ENCODE results near the gene TMPRSS11E. TPM values are rescaled to one million over a fixed set of nuclear protein-coding genes. Genes with fewer than 3 reads are reported as not detected.
"Not testable (repeated sequence)": the region's sequence is repeated elsewhere in the genome, so short reads cannot be mapped to it uniquely, and the experiment has no call there.

Gene TMPRSS11E
- polyA plus RNA-seq, 4 donors, result 0.04 to 0.27 (median 0.10) TPM; not detected in 1

GRCh38 chr4:68410149-68410548 lies 37.1 kb upstream of the TMPRSS11E start:
- H3K9me3 ChIP-seq (ENCODE audit: control insufficient read depth in 2 of 2, insufficient read depth in 1 of 2, low read depth in 1 of 2, low read length in 1 of 2), result no peaks in the 10 kb centered on the region
- FAIRE-seq, result no peak
- DNase-seq, result no peak
- no peaks in the 10 kb centered on the region for H3K4me1 ChIP-seq (ENCODE audit: control insufficient read depth in 3 of 3, insufficient read depth in 2 of 3, low read depth in 1 of 3, low read length in 2 of 3)
- no peak overlapping the region for H3K27ac ChIP-seq (ENCODE audit: low read depth in 1 of 3, low read length in 2 of 3)
- H3K36me3 ChIP-seq (ENCODE audit: control insufficient read depth in 3 of 3, insufficient read depth in 2 of 3, low read depth in 1 of 3, low read length in 3 of 3), result no peaks in the 10 kb centered on the region
- H3K4me3 ChIP-seq (ENCODE audit: low read depth in 1 of 3, low read length in 3 of 3), result no peak overlapping the region
- 61 to 70% (median 66%) methylated on average over 2 of the region's 2 CpGs for WGBS, 3 donors
- no peaks in the 10 kb centered on the region for H3K27me3 ChIP-seq (ENCODE audit: control insufficient read depth in 3 of 3, insufficient read depth in 3 of 3, low read length in 3 of 3)

GRCh38 chr4:68410643-68411042 lies 36.6 kb upstream of the TMPRSS11E start:
- no peaks in the 10 kb centered on the region for H3K4me1 ChIP-seq (ENCODE audit: control insufficient read depth in 3 of 3, insufficient read depth in 2 of 3, low read depth in 1 of 3, low read length in 2 of 3)
- WGBS, 3 donors, result 85 to 94% (median 87%) methylated on average over 1 of the region's 1 CpG
- H3K4me3 ChIP-seq (ENCODE audit: low read depth in 1 of 3, low read length in 3 of 3), result no peak overlapping the region
- FAIRE-seq (no peak), DNase-seq (no peak)
- no peaks in the 10 kb centered on the region for H3K36me3 ChIP-seq (ENCODE audit: control insufficient read depth in 3 of 3, insufficient read depth in 2 of 3, low read depth in 1 of 3, low read length in 3 of 3)
- no peaks in the 10 kb centered on the region for H3K9me3 ChIP-seq (ENCODE audit: control insufficient read depth in 2 of 2, insufficient read depth in 1 of 2, low read depth in 1 of 2, low read length in 1 of 2)
- no peaks in the 10 kb centered on the region for H3K27me3 ChIP-seq (ENCODE audit: control insufficient read depth in 3 of 3, insufficient read depth in 3 of 3, low read length in 3 of 3)
- no peak overlapping the region for H3K27ac ChIP-seq (ENCODE audit: low read depth in 1 of 3, low read length in 2 of 3)

GRCh38 chr4:68412031-68412430 lies 35.2 kb upstream of the TMPRSS11E start:
- FAIRE-seq, result not testable (repeated sequence)

GRCh38 chr4:68416591-68416990 lies 30.7 kb upstream of the TMPRSS11E start:
- peaks cover 0 to 13% of the 10 kb centered on the region in 2 donors for H3K9me3 ChIP-seq (ENCODE audit: control insufficient read depth in 2 of 2, insufficient read depth in 1 of 2, low read depth in 1 of 2, low read length in 1 of 2)
- no peaks in the 10 kb centered on the region for H3K4me1 ChIP-seq (ENCODE audit: control insufficient read depth in 3 of 3, insufficient read depth in 2 of 3, low read depth in 1 of 3, low read length in 2 of 3)
- H3K4me3 ChIP-seq (ENCODE audit: low read depth in 1 of 3, low read length in 3 of 3), result no peak overlapping the region
- FAIRE-seq, result no peak
- no peaks in the 10 kb centered on the region for H3K36me3 ChIP-seq (ENCODE audit: control insufficient read depth in 3 of 3, insufficient read depth in 2 of 3, low read depth in 1 of 3, low read length in 3 of 3)
- 53 to 81% (median 80%) methylated on average over 3 of the region's 3 CpGs for WGBS, 3 donors
- no peak overlapping the region for H3K27ac ChIP-seq (ENCODE audit: low read depth in 1 of 3, low read length in 2 of 3)
- DNase-seq, result no peak
- H3K27me3 ChIP-seq (ENCODE audit: control insufficient read depth in 3 of 3, insufficient read depth in 3 of 3, low read length in 3 of 3), result no peaks in the 10 kb centered on the region

More at GRCh38 chr4:68412031-68412430, 35.2 kb upstream of the TMPRSS11E start:
- not testable (repeated sequence) for H3K27ac ChIP-seq (ENCODE audit: low read depth in 1 of 3, low read length in 2 of 3); H3K36me3 ChIP-seq (ENCODE audit: control insufficient read depth in 3 of 3, insufficient read depth in 2 of 3, low read depth in 1 of 3, low read length in 3 of 3); H3K4me3 ChIP-seq (ENCODE audit: low read depth in 1 of 3, low read length in 3 of 3); H3K9me3 ChIP-seq (ENCODE audit: control insufficient read depth in 2 of 2, insufficient read depth in 1 of 2, low read depth in 1 of 2, low read length in 1 of 2); DNase-seq; H3K4me1 ChIP-seq (ENCODE audit: control insufficient read depth in 3 of 3, insufficient read depth in 2 of 3, low read depth in 1 of 3, low read length in 2 of 3); H3K27me3 ChIP-seq (ENCODE audit: control insufficient read depth in 3 of 3, insufficient read depth in 3 of 3, low read length in 3 of 3)
- WGBS, 3 donors, result 89 to 98% (median 94%) methylated on average over 2 of the region's 2 CpGs

- FAIRE-seq, result peak; percentile 93
- WGBS, 3 donors, result 89 to 93% (median 90%) methylated on average over 3 of the region's 3 CpGs
Observed at GRCh38 chr4:68426516-68426915, 20.7 kb upstream of the TMPRSS11E start.

GRCh38 chr4:68430337-68430736 lies 16.9 kb upstream of the TMPRSS11E start:
- H3K27ac ChIP-seq (ENCODE audit: low read depth in 1 of 3, low read length in 2 of 3), result no peak overlapping the region
- no peaks in the 10 kb centered on the region for H3K27me3 ChIP-seq (ENCODE audit: control insufficient read depth in 3 of 3, insufficient read depth in 3 of 3, low read length in 3 of 3)
- H3K4me1 ChIP-seq (ENCODE audit: control insufficient read depth in 3 of 3, insufficient read depth in 2 of 3, low read depth in 1 of 3, low read length in 2 of 3), result no peaks in the 10 kb centered on the region
- H3K36me3 ChIP-seq (ENCODE audit: control insufficient read depth in 3 of 3, insufficient read depth in 2 of 3, low read depth in 1 of 3, low read length in 3 of 3), result no peaks in the 10 kb centered on the region
- 88 to 100% (median 89%) methylated on average over 1 of the region's 1 CpG for WGBS, 3 donors
- FAIRE-seq (no peak), DNase-seq (no peak)
- H3K9me3 ChIP-seq (ENCODE audit: control insufficient read depth in 2 of 2, insufficient read depth in 1 of 2, low read depth in 1 of 2, low read length in 1 of 2), result no peaks in the 10 kb centered on the region
- H3K4me3 ChIP-seq (ENCODE audit: low read depth in 1 of 3, low read length in 3 of 3), result no peak overlapping the region

More at GRCh38 chr4:68426516-68426915, 20.7 kb upstream of the TMPRSS11E start:
- Histone ChIP-seq H3K4me3 (ENCODE audit: low read depth in 1 of 3, low read length in 3 of 3) (no peak overlapping the region), H3K27me3 (ENCODE audit: control insufficient read depth in 3 of 3, insufficient read depth in 3 of 3, low read length in 3 of 3) (no peaks in the 10 kb centered on the region), H3K27ac (ENCODE audit: low read depth in 1 of 3, low read length in 2 of 3) (no peak overlapping the region), H3K4me1 (ENCODE audit: control insufficient read depth in 3 of 3, insufficient read depth in 2 of 3, low read depth in 1 of 3, low read length in 2 of 3) (no peaks in the 10 kb centered on the region), H3K36me3 (ENCODE audit: control insufficient read depth in 3 of 3, insufficient read depth in 2 of 3, low read depth in 1 of 3, low read length in 3 of 3) (no peaks in the 10 kb centered on the region), H3K9me3 (ENCODE audit: control insufficient read depth in 2 of 2, insufficient read depth in 1 of 2, low read depth in 1 of 2, low read length in 1 of 2) (no peaks in the 10 kb centered on the region)
- no peak for DNase-seq

GRCh38 chr4:68432320-68432719 lies 14.9 kb upstream of the TMPRSS11E start:
- Histone ChIP-seq H3K36me3 (ENCODE audit: control insufficient read depth in 3 of 3, insufficient read depth in 2 of 3, low read depth in 1 of 3, low read length in 3 of 3) (no peaks in the 10 kb centered on the region), H3K27ac (ENCODE audit: low read depth in 1 of 3, low read length in 2 of 3) (no peak overlapping the region), H3K4me3 (ENCODE audit: low read depth in 1 of 3, low read length in 3 of 3) (no peak overlapping the region), H3K4me1 (ENCODE audit: control insufficient read depth in 3 of 3, insufficient read depth in 2 of 3, low read depth in 1 of 3, low read length in 2 of 3) (no peaks in the 10 kb centered on the region), H3K9me3 (ENCODE audit: control insufficient read depth in 2 of 2, insufficient read depth in 1 of 2, low read depth in 1 of 2, low read length in 1 of 2) (no peaks in the 10 kb centered on the region), H3K27me3 (ENCODE audit: control insufficient read depth in 3 of 3, insufficient read depth in 3 of 3, low read length in 3 of 3) (no peaks in the 10 kb centered on the region)
- DNase-seq (no peak), FAIRE-seq (no peak)

- no peak for FAIRE-seq
- Histone ChIP-seq H3K9me3 (ENCODE audit: control insufficient read depth in 2 of 2, insufficient read depth in 1 of 2, low read depth in 1 of 2, low read length in 1 of 2) (no peaks in the 10 kb centered on the region), H3K4me1 (ENCODE audit: control insufficient read depth in 3 of 3, insufficient read depth in 2 of 3, low read depth in 1 of 3, low read length in 2 of 3) (no peaks in the 10 kb centered on the region), H3K27me3 (ENCODE audit: control insufficient read depth in 3 of 3, insufficient read depth in 3 of 3, low read length in 3 of 3) (no peaks in the 10 kb centered on the region), H3K36me3 (ENCODE audit: control insufficient read depth in 3 of 3, insufficient read depth in 2 of 3, low read depth in 1 of 3, low read length in 3 of 3) (no peaks in the 10 kb centered on the region), H3K4me3 (ENCODE audit: low read depth in 1 of 3, low read length in 3 of 3) (no peak overlapping the region), H3K27ac (ENCODE audit: low read depth in 1 of 3, low read length in 2 of 3) (no peak overlapping the region)
- no peak for DNase-seq
- WGBS, 3 donors, result 79 to 88% (median 86%) methylated on average over 5 of the region's 5 CpGs
Observed at GRCh38 chr4:68433582-68433981, 13.7 kb upstream of the TMPRSS11E start.

- no peak for FAIRE-seq
- Histone ChIP-seq H3K9me3 (ENCODE audit: control insufficient read depth in 2 of 2, insufficient read depth in 1 of 2, low read depth in 1 of 2, low read length in 1 of 2) (no peaks in the 10 kb centered on the region), H3K27me3 (ENCODE audit: control insufficient read depth in 3 of 3, insufficient read depth in 3 of 3, low read length in 3 of 3) (no peaks in the 10 kb centered on the region), H3K27ac (ENCODE audit: low read depth in 1 of 3, low read length in 2 of 3) (no peak overlapping the region), H3K4me1 (ENCODE audit: control insufficient read depth in 3 of 3, insufficient read depth in 2 of 3, low read depth in 1 of 3, low read length in 2 of 3) (no peaks in the 10 kb centered on the region), H3K36me3 (ENCODE audit: control insufficient read depth in 3 of 3, insufficient read depth in 2 of 3, low read depth in 1 of 3, low read length in 3 of 3) (no peaks in the 10 kb centered on the region), H3K4me3 (ENCODE audit: low read depth in 1 of 3, low read length in 3 of 3) (no peak overlapping the region)
- DNase-seq, result no peak
- 65 to 67% (median 65%) methylated on average over 1 of the region's 1 CpG for WGBS, 3 donors
Observed at GRCh38 chr4:68434277-68434676, 13.0 kb upstream of the TMPRSS11E start.
